Tibial nerve (tissue), 4 donors: ENCODE data around the gene DHX58. TPM values are rescaled to one million over a fixed set of nuclear protein-coding genes. Genes with fewer than 3 reads are reported as not detected.
"Not testable (repeated sequence)": the region's sequence is repeated elsewhere in the genome, so short reads cannot be mapped to it uniquely, and the experiment has no call there.

ENCODE experiments used
- DNase-seq, 2 donors: peaks; one replicate each; pipeline ENCODE4 v3.0.0-alpha.2; 2019; ENCODE audit warnings: low spot score in 2 of 2
- H3K27ac ChIP-seq, 4 donors: fragments of 200-600 bp; sonication (generic) in 3 of 4; one replicate each; pipeline ENCODE4 v1.5.1; 2017 to 2019; ENCODE audit warnings: mild to moderate bottlenecking in 1 of 4
- H3K27me3 ChIP-seq, 2 donors: fragments of 200-600 bp; sonication (generic) in 1 of 2; one replicate each; pipeline versions ENCODE4 v1.5.1 to v1.6.0; 2017 to 2019
- H3K36me3 ChIP-seq, 3 donors: fragments of 200-600 bp; sonication (generic); one replicate each; pipeline ENCODE4 v1.5.1; 2018 to 2019
- H3K4me1 ChIP-seq, 4 donors: fragments of 200-600 bp; sonication (generic) in 3 of 4; one replicate each; pipeline ENCODE4 v1.5.1; 2017 to 2019
- H3K4me3 ChIP-seq, 4 donors: fragments of 200-600 bp; sonication (generic) in 3 of 4; one replicate each; pipeline ENCODE4 v1.5.1; 2017 to 2019; ENCODE audit warnings: mild to moderate bottlenecking in 1 of 4, moderate library complexity in 1 of 4
- H3K9me3 ChIP-seq, 4 donors: fragments of 200-600 bp; sonication (generic) in 3 of 4; one replicate each; pipeline ENCODE4 v1.5.1; 2017 to 2019
- EP300 ChIP-seq, 2 donors: sonication (generic); formaldehyde crosslinking; IDR thresholded peaks; one replicate each; pipeline ENCODE4 v1.6.1; 2017; ENCODE audit warnings: antibody characterized with exemption in 2 of 2, mild to moderate bottlenecking in 1 of 2
- POLR2A ChIP-seq, 2 donors: fragments of 450-650 bp; IDR thresholded peaks; one replicate each; pipeline ENCODE4 v1.6.1; 2017; ENCODE audit warnings: antibody characterized with exemption in 2 of 2, mild to moderate bottlenecking in 2 of 2, moderate library complexity in 2 of 2
- WGBS, 2 donors: methylation state at CpG; one replicate each; pipeline ENCODE4 v1.1.5; 2018; 5-methylcytosine and 5-hydroxymethylcytosine counted together
- total RNA-seq, 4 donors: library from RNA; depleted of rRNA; stranded (reverse); fragments of >200 nt; gene quantifications; one replicate each; pipeline ENCODE4 v1.1.0, GENCODE V29; 2016
- TF ChIP-seq, protein P1 (sequence below), 5 experiments: fragments of 200-600 bp in 3 of 5; fragments of 450-650 bp in 2 of 5; sonication (generic) in 3 of 5; IDR thresholded peaks; one replicate each; pipeline ENCODE4 v1.5.1; 2016 to 2019; ENCODE audit warnings: antibody characterized with exemption in 5 of 5, mild to moderate bottlenecking in 3 of 5, moderate library complexity in 2 of 5

Gene DHX58
- total RNA-seq, 4 donors from 2014 or later: 15.9 to 29.4 (median 21.7) TPM

DNA sequence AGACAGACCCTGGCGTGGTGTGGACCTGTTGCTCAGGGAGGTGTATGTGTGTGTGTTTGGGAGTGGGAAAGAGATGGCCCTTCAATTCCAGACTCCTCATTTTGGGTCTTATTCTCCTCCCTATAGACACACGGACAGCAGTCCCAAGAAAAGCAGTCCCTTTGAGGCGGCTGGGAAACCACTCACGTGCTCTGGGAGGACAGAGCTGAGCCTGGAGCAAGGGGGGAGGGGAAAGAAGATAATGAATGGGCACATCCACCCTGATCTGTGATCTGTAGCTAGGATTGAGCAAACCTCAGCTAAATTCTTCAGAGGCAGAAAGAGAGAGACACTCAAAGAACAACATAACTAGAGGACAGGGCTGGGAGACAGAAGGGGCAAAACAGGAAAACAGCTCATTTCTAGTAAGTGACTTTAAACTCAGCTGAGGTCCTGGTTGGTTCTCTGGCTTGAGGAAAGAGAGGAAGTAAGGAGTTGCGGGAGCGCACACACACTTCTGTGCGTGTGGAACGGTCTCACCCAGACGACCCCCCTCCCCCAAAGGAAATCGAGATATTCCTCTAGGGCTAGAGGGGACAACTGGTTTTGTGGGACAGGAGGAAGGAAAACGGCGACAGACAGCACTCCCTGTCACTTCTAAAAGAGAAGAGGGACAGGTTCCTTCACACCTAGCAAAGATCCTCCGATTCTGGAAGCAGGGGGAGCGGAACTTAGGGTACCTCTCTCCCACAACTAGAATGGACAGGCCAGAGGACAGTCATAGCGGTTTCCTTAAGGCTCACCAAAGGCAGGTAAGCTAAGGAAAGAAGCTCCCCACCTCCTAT, 41.6 kb upstream of the DHX58 start:
- WGBS, 2 donors: 2 to 5% methylated on average over 15 of the region's 15 CpGs
- H3K9me3 ChIP-seq: peaks cover 0 to 8% (median 0%) of the 10 kb centered on the region in 4 donors
- no peak for TF ChIP-seq EP300 (IDR thresholded peaks at IDR 0.05)
- no peak for TF ChIP-seq POLR2A (IDR thresholded peaks at IDR 0.05)
- TF ChIP-seq, protein P1, sequence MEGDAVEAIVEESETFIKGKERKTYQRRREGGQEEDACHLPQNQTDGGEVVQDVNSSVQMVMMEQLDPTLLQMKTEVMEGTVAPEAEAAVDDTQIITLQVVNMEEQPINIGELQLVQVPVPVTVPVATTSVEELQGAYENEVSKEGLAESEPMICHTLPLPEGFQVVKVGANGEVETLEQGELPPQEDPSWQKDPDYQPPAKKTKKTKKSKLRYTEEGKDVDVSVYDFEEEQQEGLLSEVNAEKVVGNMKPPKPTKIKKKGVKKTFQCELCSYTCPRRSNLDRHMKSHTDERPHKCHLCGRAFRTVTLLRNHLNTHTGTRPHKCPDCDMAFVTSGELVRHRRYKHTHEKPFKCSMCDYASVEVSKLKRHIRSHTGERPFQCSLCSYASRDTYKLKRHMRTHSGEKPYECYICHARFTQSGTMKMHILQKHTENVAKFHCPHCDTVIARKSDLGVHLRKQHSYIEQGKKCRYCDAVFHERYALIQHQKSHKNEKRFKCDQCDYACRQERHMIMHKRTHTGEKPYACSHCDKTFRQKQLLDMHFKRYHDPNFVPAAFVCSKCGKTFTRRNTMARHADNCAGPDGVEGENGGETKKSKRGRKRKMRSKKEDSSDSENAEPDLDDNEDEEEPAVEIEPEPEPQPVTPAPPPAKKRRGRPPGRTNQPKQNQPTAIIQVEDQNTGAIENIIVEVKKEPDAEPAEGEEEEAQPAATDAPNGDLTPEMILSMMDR (IDR thresholded peaks at IDR 0.05): no peak
- H3K4me1 ChIP-seq: peaks cover 0 to 44% (median 23%) of the 10 kb centered on the region in 4 donors
- DNase-seq: no peak
- peak overlapping the region; percentile 73 to 98 (median 84) for H3K4me3 ChIP-seq
- no peaks in the 10 kb centered on the region for H3K27me3 ChIP-seq
- H3K36me3 ChIP-seq: peaks cover 0 to 14% (median 0%) of the 10 kb centered on the region in 3 donors
- H3K27ac ChIP-seq: peak overlapping the region; percentile 44 to 89 (median 84)

DNA sequence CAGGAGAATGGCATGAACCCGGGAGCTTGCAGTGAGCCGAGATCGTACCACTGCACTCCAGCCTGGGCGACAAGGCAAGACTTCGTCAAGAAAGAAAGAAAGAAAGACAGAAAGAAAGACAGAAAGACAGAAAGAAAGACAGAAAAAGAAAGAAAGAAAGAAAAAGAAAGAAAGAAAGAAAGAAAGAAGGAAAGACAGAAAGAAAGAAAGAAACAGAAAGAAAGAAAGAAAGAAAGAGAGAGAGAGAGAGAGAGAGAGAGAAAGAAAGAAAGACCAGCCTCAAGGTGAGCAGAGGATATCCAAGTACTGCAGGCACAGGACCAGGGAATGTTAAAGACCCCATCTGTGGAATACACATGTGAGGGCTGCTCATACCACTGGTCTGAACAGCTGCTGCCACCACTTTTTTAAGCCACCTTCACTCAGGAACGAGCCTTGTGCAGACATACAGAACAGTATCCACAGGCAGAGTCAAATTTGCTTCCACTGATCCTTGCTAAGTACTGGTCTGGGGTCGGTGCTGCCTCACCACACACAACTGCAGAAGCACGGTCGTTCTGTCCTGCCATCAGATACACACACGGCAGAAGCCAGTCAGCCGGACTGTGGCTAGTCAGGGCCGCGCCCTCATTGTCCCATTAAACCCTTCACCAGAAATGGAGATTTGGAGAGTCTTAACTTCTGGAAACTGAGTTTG, 34.5 kb upstream of the DHX58 start:
- Histone ChIP-seq H3K9me3 (no peaks in the 10 kb centered on the region), H3K4me1 (peaks cover 0 to 31% (median 15%) of the 10 kb centered on the region in 4 donors), H3K36me3 (peaks cover 0 to 46% (median 0%) of the 10 kb centered on the region in 3 donors), H3K27me3 (no peaks in the 10 kb centered on the region), H3K4me3 (no peak overlapping the region), H3K27ac (no peak overlapping the region)
- DNase-seq: no peak
- TF ChIP-seq, protein P1 (IDR thresholded peaks at IDR 0.05): no peak
- TF ChIP-seq EP300 (IDR thresholded peaks at IDR 0.05) (no peak), POLR2A (IDR thresholded peaks at IDR 0.05) (no peak)
- WGBS, 2 donors: 84 to 85% methylated on average over 13 of the region's 13 CpGs

DNA sequence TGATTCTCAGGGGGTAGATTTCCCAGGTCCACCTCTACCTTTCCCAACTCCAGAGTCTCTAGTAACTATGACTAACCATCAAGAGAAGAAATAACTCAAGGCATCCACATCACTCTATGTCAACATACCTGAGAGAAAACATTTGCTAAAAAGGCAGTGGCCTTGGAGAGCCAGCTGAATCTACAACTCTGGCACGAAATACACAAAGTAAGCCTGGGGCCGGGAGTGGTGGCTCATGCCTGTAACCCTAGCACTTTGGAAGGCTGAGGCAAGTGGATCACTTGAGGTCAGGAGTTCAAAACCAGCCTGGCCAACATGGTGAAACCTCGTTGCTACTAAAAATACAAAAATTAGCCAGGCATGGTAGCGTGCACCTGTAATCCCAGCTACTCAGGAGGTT, 30.6 kb upstream of the DHX58 start:
- not testable (repeated sequence) for DNase-seq
- 74 to 77% methylated on average over 4 of the region's 4 CpGs for WGBS, 2 donors
- peaks cover 0 to 36% (median 0%) of the 10 kb centered on the region in 3 donors for H3K36me3 ChIP-seq

DNA sequence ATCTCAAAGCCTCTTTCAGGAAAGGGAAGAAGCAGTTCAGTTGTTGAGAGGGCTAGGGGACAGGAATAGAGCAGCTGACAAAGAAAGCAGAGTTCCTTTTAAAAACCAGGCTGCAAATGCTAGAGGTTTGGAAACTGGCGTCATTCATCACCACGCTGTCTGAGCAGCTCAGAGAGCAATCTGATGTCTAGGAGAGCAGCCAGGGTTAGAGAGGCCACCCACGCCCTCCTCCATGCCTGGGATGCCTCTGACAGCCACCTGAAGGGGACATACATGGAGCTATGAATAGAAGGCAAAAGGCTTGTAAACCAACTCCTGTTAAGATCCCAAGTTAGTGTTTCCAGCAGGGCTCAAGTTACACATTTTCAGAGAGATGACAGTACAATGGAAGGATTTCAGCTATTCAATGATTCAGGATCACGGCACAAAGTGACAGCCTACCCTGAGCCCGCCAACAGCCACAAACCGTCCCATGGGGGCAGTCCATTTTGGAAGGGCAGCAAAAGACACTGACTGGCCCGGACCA, 29.9 kb upstream of the DHX58 start:
- H3K27me3 ChIP-seq: no peaks in the 10 kb centered on the region
- no peaks in the 10 kb centered on the region for H3K9me3 ChIP-seq
- peak overlapping the region in 2 of 4 donors; percentile 40 to 55 for H3K27ac ChIP-seq
- no peak overlapping the region for H3K4me3 ChIP-seq
- DNase-seq: no peak
- peaks cover 0 to 56% (median 20%) of the 10 kb centered on the region in 4 donors for H3K4me1 ChIP-seq
- TF ChIP-seq POLR2A (IDR thresholded peaks at IDR 0.05): no peak
- TF ChIP-seq, protein P1 (IDR thresholded peaks at IDR 0.05): no peak
- TF ChIP-seq EP300 (IDR thresholded peaks at IDR 0.05): no peak
- H3K36me3 ChIP-seq: peaks cover 0 to 30% (median 0%) of the 10 kb centered on the region in 3 donors
- 46 to 68% methylated on average over 7 of the region's 7 CpGs for WGBS, 2 donors

More for the DNA sequence above, 30.6 kb upstream of the DHX58 start:
- Histone ChIP-seq H3K4me1 (peaks cover 0 to 52% (median 20%) of the 10 kb centered on the region in 4 donors), H3K27ac (peak overlapping the region in 1 of 4 donors; percentile 55)
- H3K27me3 ChIP-seq, H3K4me3 ChIP-seq, H3K9me3 ChIP-seq: not testable (repeated sequence)

DNA sequence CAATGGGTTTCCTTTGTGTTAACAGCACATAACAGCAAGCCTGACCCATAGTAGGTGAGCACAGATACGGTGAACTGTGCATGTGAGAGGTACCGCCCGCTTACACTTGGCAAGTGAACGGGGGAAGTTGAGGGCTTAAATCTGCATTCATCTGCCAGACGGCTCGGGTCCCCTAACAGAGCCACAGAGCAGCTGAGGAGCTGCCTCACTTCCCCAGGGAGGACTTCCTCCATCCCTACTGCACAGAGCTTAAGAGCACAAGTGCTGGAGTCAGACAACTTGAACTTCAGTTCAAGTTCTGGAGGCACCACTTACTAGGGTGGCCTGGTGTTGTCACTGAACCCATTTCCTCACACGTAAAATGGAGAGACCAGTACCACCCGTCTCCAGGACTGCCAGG, 28.9 kb upstream of the DHX58 start:
- no peaks in the 10 kb centered on the region for H3K9me3 ChIP-seq
- no peaks in the 10 kb centered on the region for H3K27me3 ChIP-seq
- WGBS, 2 donors: 56 to 72% methylated on average over 6 to 8 of the region's 8 CpGs
- no peak overlapping the region for H3K4me3 ChIP-seq
- no peak for DNase-seq
- TF ChIP-seq POLR2A (IDR thresholded peaks at IDR 0.05) (no peak), EP300 (IDR thresholded peaks at IDR 0.05) (no peak)
- TF ChIP-seq, protein P1 (IDR thresholded peaks at IDR 0.05): no peak
- H3K36me3 ChIP-seq: peaks cover 0 to 24% (median 0%) of the 10 kb centered on the region in 3 donors
- peaks cover 0 to 61% (median 23%) of the 10 kb centered on the region in 4 donors for H3K4me1 ChIP-seq
- peak overlapping the region in 1 of 4 donors; percentile 25 for H3K27ac ChIP-seq

DNA sequence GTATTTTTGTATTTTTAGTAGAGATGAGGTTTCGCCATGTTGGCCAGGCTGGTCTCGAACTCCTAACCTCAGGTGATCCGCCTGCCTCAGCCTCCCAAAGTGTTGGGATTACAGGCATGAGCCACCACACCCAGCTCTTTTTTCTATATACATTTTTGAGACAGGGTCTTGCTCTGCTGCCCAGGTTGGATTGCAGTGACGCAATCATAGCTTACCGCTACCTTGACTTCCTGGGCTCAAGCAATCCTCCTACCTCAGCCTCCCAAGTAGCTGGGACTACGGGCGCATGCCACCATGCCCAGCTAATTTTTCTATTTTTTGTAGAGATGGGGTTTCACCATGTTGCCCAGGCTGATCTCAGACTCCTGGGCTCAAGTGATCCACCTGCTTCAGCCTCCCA, 28.2 kb upstream of the DHX58 start:
- 95 to 99% methylated on average over 7 of the region's 7 CpGs for WGBS, 2 donors
- not testable (repeated sequence) for DNase-seq, H3K27me3 ChIP-seq, H3K9me3 ChIP-seq, H3K4me3 ChIP-seq, H3K27ac ChIP-seq
- H3K36me3 ChIP-seq: peaks cover 0 to 18% (median 0%) of the 10 kb centered on the region in 3 donors
- peaks cover 0 to 66% (median 27%) of the 10 kb centered on the region in 4 donors for H3K4me1 ChIP-seq
